Stomach (tissue), 4 donors: Measurements from ENCODE around the gene DCUN1D4.

ENCODE experiments used
- EP300 ChIP-seq: sonication (generic); formaldehyde crosslinking; IDR thresholded peaks from one replicate; pipeline ENCODE4 v1.6.1; 2017; ENCODE audit warnings: antibody characterized with exemption
- POLR2A ChIP-seq, 4 donors: fragments of 450-650 bp; IDR thresholded peaks; one replicate each; pipeline ENCODE4 v1.6.1; 2016; ENCODE audit warnings: antibody characterized with exemption in 4 of 4, control low read depth in 2 of 4, mild to moderate bottlenecking in 1 of 4, moderate library complexity in 1 of 4
- POLR2AphosphoS5 ChIP-seq, 3 donors: sonication (generic); formaldehyde crosslinking; IDR thresholded peaks; one replicate each; pipeline ENCODE4 v1.6.1; 2016; ENCODE audit warnings: antibody characterized with exemption in 3 of 3
- TF ChIP-seq, protein P1 (sequence below), 7 experiments: fragments of 450-650 bp in 4 of 7; fragments of 200-600 bp in 3 of 7; sonication (generic) in 3 of 7; IDR thresholded peaks; one replicate each; pipeline ENCODE4 v1.5.1; 2016 to 2019; ENCODE audit warnings: antibody characterized with exemption in 7 of 7, control low read depth in 2 of 7, mild to moderate bottlenecking in 1 of 7

- TF ChIP-seq, protein P1, sequence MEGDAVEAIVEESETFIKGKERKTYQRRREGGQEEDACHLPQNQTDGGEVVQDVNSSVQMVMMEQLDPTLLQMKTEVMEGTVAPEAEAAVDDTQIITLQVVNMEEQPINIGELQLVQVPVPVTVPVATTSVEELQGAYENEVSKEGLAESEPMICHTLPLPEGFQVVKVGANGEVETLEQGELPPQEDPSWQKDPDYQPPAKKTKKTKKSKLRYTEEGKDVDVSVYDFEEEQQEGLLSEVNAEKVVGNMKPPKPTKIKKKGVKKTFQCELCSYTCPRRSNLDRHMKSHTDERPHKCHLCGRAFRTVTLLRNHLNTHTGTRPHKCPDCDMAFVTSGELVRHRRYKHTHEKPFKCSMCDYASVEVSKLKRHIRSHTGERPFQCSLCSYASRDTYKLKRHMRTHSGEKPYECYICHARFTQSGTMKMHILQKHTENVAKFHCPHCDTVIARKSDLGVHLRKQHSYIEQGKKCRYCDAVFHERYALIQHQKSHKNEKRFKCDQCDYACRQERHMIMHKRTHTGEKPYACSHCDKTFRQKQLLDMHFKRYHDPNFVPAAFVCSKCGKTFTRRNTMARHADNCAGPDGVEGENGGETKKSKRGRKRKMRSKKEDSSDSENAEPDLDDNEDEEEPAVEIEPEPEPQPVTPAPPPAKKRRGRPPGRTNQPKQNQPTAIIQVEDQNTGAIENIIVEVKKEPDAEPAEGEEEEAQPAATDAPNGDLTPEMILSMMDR (IDR thresholded peaks at IDR 0.05) = no peak
- TF ChIP-seq POLR2AphosphoS5 (IDR thresholded peaks at IDR 0.05) (no peak), EP300 (no peak), POLR2A (IDR thresholded peaks at IDR 0.05) (no peak)
Observed at GRCh38 chr4:51833236-51833635, 9.7 kb upstream of the DCUN1D4 start.
